ENCODE data around the gene GOLGA7B.

The GOLGA7B gene

DNA sequence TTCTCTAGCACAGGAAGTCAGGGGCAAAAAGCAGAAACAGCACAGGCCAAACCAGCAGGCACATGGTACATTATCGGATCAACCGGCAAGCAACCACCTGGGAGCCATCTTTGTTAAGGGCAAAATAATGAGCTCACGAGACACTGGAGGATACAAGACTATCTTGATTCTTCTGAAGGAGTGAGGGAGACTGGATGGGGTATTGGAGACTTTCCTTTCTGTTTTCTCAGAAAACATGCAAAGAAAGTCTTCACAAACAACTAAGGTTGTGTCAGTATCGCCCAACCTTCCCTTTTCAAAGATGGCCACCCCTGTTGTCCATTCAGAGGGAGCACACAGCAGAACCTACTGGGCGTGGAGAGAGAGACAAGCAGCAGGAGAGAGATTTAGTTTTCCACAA lies 29.6 kb downstream of the GOLGA7B start:
- no peak for TF ChIP-seq CTCF (IDR thresholded peaks at IDR 0.05; ENCODE audit: insufficient read depth, missing control alignments)
- no peak for FAIRE-seq
- no peak for DNase-seq (ENCODE audit: insufficient read length, low spot score)

DNA sequence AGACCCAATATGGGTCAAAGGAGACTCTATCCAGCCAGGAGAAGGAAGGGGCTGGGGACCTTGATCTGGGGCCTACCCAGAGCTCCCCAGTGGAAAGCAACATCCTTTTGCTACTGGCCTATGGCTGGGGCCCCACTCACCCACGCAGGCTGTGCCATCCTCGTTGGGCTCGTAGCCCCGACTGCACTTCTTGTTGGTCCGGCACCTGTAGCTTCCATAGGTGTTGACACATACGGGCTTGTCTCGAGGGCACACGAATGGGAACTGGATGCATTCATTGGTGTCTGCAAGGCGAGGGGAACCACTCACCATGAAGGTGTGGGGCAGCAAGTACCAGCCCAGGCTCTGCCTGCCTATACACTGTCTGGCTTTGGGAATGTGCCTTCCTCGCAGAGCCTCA lies 30.5 kb downstream of the GOLGA7B start:
- DNase-seq (ENCODE audit: insufficient read length, low spot score) = no peak
- no peak for TF ChIP-seq CTCF (IDR thresholded peaks at IDR 0.05; ENCODE audit: insufficient read depth, missing control alignments)
- FAIRE-seq = no peak

DNA sequence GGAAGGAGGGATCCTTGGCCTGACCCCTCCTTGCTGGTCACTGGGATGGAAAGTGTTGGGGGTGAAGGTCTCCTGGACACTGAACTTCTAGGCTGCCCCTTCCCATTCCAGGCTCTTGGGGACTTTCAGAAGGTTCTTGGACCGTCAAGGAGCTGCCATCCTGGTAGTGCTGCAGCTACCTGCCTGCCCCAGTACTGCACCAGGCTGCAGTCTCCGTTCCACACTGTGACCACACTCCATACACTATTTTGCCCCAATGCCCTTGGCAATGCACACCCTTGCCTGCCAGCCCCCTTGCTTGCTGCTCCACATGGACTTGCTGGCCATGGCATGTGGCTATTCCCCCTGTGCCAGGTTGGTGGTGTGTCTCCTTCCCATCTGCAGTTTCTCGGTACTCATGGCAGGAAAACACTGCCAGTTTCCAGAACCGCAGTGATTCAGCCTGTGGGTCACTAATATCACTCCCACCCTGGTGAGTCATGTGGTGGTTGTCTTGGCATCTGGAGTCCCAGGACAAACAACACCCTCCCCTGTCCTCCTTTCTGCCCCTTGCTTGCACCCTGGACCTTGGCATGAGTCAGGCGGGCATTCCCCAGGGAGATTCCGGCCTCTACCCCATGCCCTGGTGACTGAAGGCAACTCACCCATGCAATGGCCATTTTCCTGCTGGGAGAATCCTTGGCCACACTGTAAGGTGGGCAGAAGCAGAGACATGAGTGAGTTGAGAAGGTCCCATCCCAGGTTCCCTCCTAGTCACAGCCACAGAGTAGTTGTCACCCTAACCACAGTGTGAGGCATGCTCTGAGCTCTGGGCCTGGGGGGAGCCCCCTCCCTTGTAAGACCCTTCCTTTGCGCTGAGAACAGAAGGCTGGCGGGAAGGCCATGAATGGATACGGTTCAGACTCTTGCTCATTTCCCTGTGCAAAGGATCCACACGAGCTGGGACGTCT lies 32.8 kb downstream of the GOLGA7B start:
- no peak for FAIRE-seq
- DNase-seq (ENCODE audit: insufficient read length, low spot score) = no peak
- TF ChIP-seq CTCF (IDR thresholded peaks at IDR 0.05; ENCODE audit: insufficient read depth, missing control alignments) = no peak

- TF ChIP-seq CTCF (IDR thresholded peaks at IDR 0.05; ENCODE audit: insufficient read depth, missing control alignments) = no peak
- no peak for DNase-seq (ENCODE audit: insufficient read length, low spot score)
- FAIRE-seq = no peak
These were observed 33.4 kb downstream of the GOLGA7B start for GRCh38 chr10:97883092-97883485.

DNA sequence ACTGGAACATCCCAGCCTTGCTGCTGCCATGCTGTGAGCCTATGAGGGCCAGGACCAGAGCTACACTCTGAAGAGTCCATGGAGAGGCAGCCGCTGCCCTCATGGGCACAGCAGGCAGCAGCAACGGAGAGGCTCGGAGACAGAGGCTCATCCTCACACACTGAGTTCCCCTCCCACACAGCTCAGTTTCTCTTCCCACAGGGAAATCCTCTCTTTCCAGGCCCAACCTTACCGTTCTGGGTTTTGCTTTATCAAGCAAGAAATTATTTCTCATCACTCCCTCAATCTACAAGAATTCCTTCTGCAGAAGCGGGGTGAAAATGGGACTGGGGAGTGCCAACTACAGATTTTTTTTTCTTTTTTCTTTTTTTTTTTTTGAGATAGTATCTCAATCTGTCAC lies 36.6 kb downstream of the GOLGA7B start:
- no peak for TF ChIP-seq CTCF (IDR thresholded peaks at IDR 0.05; ENCODE audit: insufficient read depth, missing control alignments)
- no peak for DNase-seq (ENCODE audit: insufficient read length, low spot score)

DNA sequence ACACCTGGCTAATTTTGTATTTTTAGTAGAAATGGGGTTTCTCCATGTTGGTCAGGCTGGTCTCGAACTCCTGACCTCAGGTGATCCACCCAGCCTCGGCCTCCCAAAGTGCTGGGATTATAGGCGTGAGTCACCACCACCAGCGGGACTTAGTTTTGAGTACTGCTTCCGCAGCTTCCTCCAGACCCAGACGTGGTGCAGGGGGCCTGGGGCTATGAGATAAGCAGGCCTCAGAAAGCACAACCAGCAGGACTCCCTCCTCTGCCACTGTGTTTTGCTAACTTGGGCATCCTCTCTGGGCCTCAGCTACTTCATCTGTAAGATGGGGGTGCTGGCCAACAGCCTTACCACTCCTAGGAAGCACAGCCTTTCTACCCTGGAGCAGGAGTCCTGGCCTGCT lies 37.8 kb downstream of the GOLGA7B start:
- TF ChIP-seq CTCF (IDR thresholded peaks at IDR 0.05; ENCODE audit: insufficient read depth, missing control alignments) = no peak
- FAIRE-seq (no peak), DNase-seq (ENCODE audit: insufficient read length, low spot score) (no peak)

More for the DNA sequence above, 36.6 kb downstream of the GOLGA7B start:
- no peak for FAIRE-seq

GRCh38 chr10:97888134-97888533 lies 38.5 kb downstream of the GOLGA7B start:
- DNase-seq (ENCODE audit: insufficient read length, low spot score) = no peak
- no peak for FAIRE-seq
- TF ChIP-seq CTCF (IDR thresholded peaks at IDR 0.05; ENCODE audit: insufficient read depth, missing control alignments) = no peak

All from D721Med (cell line).